Neural progenitor cell (in vitro differentiated cells): ENCODE results near the gene C2orf76.

ENCODE experiments used
- CTCF ChIP-seq: fragments of 200-600 bp; sonication (generic); IDR thresholded peaks from 2 replicates; pipeline ENCODE4 v1.5.1; 2017; ENCODE audit warnings: antibody characterized with exemption, mild to moderate bottlenecking
- EZH2 ChIP-seq: fragments of 200-600 bp; sonication (generic); IDR thresholded peaks from 2 replicates; pipeline ENCODE4 v1.6.1; 2017; ENCODE audit warnings: antibody characterized with exemption, mild to moderate bottlenecking, moderate library complexity

GRCh38 chr2:119260646-119261492 is 105.8 kb downstream of the C2orf76 start:
- TF ChIP-seq CTCF: no peak
- TF ChIP-seq EZH2: no peak
